ENCODE results near the gene KLHDC8A.
A peak's percentile ranks its signal among the peaks of the same experiment; 100 is the strongest.

KLHDC8A gene

DNA sequence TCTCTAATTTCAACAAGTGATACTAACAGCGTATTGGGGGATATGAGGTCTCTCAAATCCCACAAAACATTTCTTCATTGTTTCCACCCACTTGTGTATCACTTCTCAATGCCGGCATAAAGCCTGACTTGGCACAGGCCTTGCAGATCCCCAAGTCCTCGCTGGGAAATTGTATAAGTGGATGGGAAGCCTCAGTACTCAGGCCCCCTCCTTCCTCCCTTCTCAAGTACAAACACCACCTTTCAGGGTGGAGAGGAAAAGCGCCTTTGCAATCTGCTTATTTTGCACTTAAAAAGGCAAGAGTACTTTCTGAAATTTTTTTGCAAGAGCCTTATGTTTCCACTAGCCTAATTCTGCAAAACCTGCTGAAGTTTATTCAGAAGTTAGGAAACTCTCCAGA lies 25.8 kb upstream of the KLHDC8A start:
- no peak overlapping the region for H3K4me3 ChIP-seq
- no peak overlapping the region for H3K27ac ChIP-seq
- no peaks in the 10 kb centered on the region for H3K27me3 ChIP-seq
- no peak overlapping the region for H3K9ac ChIP-seq
- H3K36me3 ChIP-seq: no peaks in the 10 kb centered on the region
- H3K4me1 ChIP-seq: peaks cover 9% of the 10 kb centered on the region
- H4K20me1 ChIP-seq: no peaks in the 10 kb centered on the region
- H3K9me3 ChIP-seq: no peaks in the 10 kb centered on the region
- H3K4me2 ChIP-seq: no peak overlapping the region
- TF ChIP-seq Cebpa-rat (IDR thresholded peaks at IDR 0.05): no peak

GRCh38 chr1:205381305-205381704 lies 24.6 kb upstream of the KLHDC8A start:
- H3K27ac ChIP-seq: no peak overlapping the region
- no peak overlapping the region for H3K9ac ChIP-seq
- H3K36me3 ChIP-seq: no peaks in the 10 kb centered on the region
- no peaks in the 10 kb centered on the region for H3K27me3 ChIP-seq
- H3K4me1 ChIP-seq: peaks cover 9% of the 10 kb centered on the region
- H3K4me2 ChIP-seq: no peak overlapping the region
- H3K4me3 ChIP-seq: no peak overlapping the region
- no peaks in the 10 kb centered on the region for H4K20me1 ChIP-seq
- TF ChIP-seq Cebpa-rat (IDR thresholded peaks at IDR 0.05): no peak
- H3K9me3 ChIP-seq: no peaks in the 10 kb centered on the region

DNA sequence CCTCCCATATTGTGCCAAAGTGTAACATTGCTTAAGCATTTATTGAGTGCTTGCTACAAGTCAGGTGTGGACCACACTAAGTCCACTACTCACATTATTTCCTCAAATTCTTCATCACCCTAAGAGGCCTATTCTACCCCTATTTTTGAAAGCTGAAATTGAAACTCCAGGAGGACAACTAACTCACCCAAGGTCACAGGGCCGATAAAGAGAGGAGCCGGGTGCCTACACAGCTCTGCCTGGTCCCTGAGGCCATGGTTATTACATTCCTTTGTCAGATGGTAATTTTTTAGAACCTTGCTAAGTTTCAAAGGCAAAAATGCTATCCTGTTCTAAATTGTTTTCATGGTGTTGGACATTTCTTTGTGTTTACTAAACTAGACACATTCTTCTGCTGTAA lies 24.2 kb upstream of the KLHDC8A start:
- no peak overlapping the region for H3K27ac ChIP-seq
- no peak overlapping the region for H3K4me2 ChIP-seq
- no peak overlapping the region for H3K9ac ChIP-seq
- no peak overlapping the region for H3K4me3 ChIP-seq
- no peaks in the 10 kb centered on the region for H3K36me3 ChIP-seq
- H3K4me1 ChIP-seq: peaks cover 12% of the 10 kb centered on the region
- no peak for TF ChIP-seq Cebpa-rat (IDR thresholded peaks at IDR 0.05)
- H3K27me3 ChIP-seq: no peaks in the 10 kb centered on the region
- H4K20me1 ChIP-seq: no peaks in the 10 kb centered on the region
- no peaks in the 10 kb centered on the region for H3K9me3 ChIP-seq

DNA sequence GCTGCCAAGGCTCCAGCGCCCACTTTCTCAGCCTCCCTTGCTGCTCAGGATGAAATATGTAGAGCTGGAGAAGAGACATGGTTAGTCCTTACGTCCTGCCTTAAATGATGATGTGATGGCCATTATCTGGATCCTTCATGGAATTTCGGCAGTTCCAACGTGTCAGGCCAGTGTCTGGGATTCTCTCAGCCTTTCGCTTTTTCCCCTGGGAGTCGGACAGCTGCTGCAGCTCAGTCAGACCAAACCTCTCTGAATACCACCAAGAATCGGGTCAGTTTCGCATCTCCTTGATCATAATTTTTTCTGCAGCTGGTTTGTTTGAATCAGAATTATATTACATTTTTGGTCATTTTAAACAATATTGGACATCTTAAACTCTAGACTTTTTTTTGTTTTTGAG lies 22.3 kb upstream of the KLHDC8A start:
- no peaks in the 10 kb centered on the region for H3K27me3 ChIP-seq
- H3K4me2 ChIP-seq: no peak overlapping the region
- H3K9me3 ChIP-seq: no peaks in the 10 kb centered on the region
- H3K4me1 ChIP-seq: peaks cover 19% of the 10 kb centered on the region
- no peak overlapping the region for H3K9ac ChIP-seq
- no peak overlapping the region for H3K27ac ChIP-seq
- H4K20me1 ChIP-seq: no peaks in the 10 kb centered on the region
- no peaks in the 10 kb centered on the region for H3K36me3 ChIP-seq
- H3K4me3 ChIP-seq: no peak overlapping the region
- TF ChIP-seq Cebpa-rat (IDR thresholded peaks at IDR 0.05): no peak

GRCh38 chr1:205377355-205377754 lies 20.6 kb upstream of the KLHDC8A start:
- Histone ChIP-seq H3K4me2 (no peak overlapping the region), H3K9me3 (no peaks in the 10 kb centered on the region), H4K20me1 (no peaks in the 10 kb centered on the region), H3K27ac (no peak overlapping the region), H3K4me3 (no peak overlapping the region), H3K4me1 (peaks cover 36% of the 10 kb centered on the region), H3K36me3 (no peaks in the 10 kb centered on the region), H3K27me3 (no peaks in the 10 kb centered on the region), H3K9ac (no peak overlapping the region)
- no peak for TF ChIP-seq Cebpa-rat (IDR thresholded peaks at IDR 0.05)

DNA sequence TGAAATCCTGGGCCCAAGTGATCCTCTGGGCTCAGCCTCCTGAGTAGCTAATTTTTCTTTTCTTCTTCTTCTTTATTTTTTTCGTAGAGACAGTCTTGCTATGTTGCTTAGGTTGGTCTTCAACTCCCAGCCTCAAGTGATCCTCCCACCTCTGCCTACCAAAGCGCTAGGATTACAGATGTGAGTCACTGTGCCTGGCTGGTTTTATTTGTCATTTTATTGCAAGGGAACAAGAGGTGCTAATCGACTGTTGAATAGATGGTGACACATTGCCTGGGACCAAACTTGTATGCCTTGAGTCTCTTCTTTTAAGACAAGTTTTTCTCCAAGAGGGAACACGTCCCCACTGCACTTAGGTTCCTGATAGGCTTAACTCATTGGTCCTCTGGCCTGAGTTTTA lies 20.0 kb upstream of the KLHDC8A start:
- H4K20me1 ChIP-seq: no peaks in the 10 kb centered on the region
- no peak for TF ChIP-seq Cebpa-rat (IDR thresholded peaks at IDR 0.05)
- H3K9ac ChIP-seq: no peak overlapping the region
- H3K27ac ChIP-seq: no peak overlapping the region
- H3K27me3 ChIP-seq: no peaks in the 10 kb centered on the region
- H3K4me1 ChIP-seq: peaks cover 43% of the 10 kb centered on the region
- H3K9me3 ChIP-seq: no peaks in the 10 kb centered on the region
- no peak overlapping the region for H3K4me3 ChIP-seq
- H3K4me2 ChIP-seq: no peak overlapping the region
- no peaks in the 10 kb centered on the region for H3K36me3 ChIP-seq

GRCh38 chr1:205375835-205376545 lies 19.3 kb upstream of the KLHDC8A start:
- no peaks in the 10 kb centered on the region for H4K20me1 ChIP-seq
- H3K4me2 ChIP-seq: 0 out of 2 replicates have a peak overlapping the region, but pooled peaks have one; percentile 2
- no peak overlapping the region for H3K4me3 ChIP-seq
- H3K4me1 ChIP-seq: peaks cover 43% of the 10 kb centered on the region
- no peaks in the 10 kb centered on the region for H3K9me3 ChIP-seq
- no peak overlapping the region for H3K27ac ChIP-seq
- TF ChIP-seq Cebpa-rat (IDR thresholded peaks at IDR 0.05): no peak
- H3K36me3 ChIP-seq: no peaks in the 10 kb centered on the region
- no peaks in the 10 kb centered on the region for H3K27me3 ChIP-seq
- no peak overlapping the region for H3K9ac ChIP-seq

DNA sequence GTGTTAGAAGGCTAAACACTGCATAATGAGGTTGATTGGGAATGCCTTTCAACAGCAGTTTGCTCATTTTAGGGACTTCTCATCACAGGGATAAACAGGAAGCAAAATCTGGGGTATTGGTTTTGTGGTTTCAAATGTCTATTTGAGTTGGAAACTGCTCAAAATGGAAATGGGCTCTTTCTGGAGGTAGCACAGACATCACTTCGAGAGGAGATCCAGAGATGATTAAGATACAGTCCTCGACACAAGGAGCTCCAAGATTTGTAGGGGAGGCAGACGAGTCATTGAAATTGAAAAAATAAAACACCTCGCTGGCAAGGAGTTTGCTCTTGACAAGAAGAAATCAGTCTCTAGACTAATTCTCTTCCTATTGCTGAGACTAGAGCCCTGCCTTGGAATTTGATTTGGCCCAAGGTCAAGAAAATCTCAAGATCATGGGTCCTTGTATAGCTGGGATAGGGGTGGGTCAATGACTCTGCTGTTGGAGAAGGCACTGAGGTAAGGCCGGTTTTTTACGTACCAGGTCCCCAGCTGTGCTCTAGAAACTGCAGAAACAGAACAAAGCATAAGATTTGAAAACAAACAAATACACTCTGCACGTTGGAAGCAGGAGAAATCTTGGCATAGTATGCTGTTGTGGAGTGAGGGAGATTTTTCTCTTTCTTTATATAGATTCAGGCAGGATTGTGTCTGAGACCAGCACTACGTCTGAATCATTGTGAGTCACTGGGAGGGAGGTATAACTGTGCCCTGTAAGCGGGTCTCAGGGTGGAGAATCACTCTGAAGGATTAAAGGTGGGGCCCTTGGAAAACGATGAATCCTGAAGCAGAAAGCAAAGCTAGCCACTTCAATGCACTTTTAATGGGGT lies 17.7 kb upstream of the KLHDC8A start:
- no peak overlapping the region for H3K9ac ChIP-seq
- no peaks in the 10 kb centered on the region for H3K27me3 ChIP-seq
- H3K9me3 ChIP-seq: no peaks in the 10 kb centered on the region
- H3K27ac ChIP-seq: no peak overlapping the region; the same call in 1 of the 2 replicates
- peaks cover 43% of the 10 kb centered on the region for H3K4me1 ChIP-seq
- peak overlapping the region; percentile 74 for H3K4me2 ChIP-seq
- no peaks in the 10 kb centered on the region for H3K36me3 ChIP-seq
- no peak for TF ChIP-seq Cebpa-rat (IDR thresholded peaks at IDR 0.05)
- H4K20me1 ChIP-seq: no peaks in the 10 kb centered on the region
- H3K4me3 ChIP-seq: no peak overlapping the region

GRCh38 chr1:205373798-205374175 lies 17.1 kb upstream of the KLHDC8A start:
- Histone ChIP-seq H3K4me3 (no peak overlapping the region), H3K27ac (no peak overlapping the region)
- no peak for TF ChIP-seq Cebpa-rat (IDR thresholded peaks at IDR 0.05)

More at GRCh38 chr1:205373798-205374175, 17.1 kb upstream of the KLHDC8A start:
- Histone ChIP-seq H3K9me3 (no peaks in the 10 kb centered on the region), H3K4me1 (peaks cover 43% of the 10 kb centered on the region), H3K4me2 (peak overlapping the region; percentile 74), H3K36me3 (no peaks in the 10 kb centered on the region), H4K20me1 (no peaks in the 10 kb centered on the region), H3K9ac (no peak overlapping the region), H3K27me3 (no peaks in the 10 kb centered on the region)
